ENCODE results near the gene WWOX.

Gene WWOX

DNA sequence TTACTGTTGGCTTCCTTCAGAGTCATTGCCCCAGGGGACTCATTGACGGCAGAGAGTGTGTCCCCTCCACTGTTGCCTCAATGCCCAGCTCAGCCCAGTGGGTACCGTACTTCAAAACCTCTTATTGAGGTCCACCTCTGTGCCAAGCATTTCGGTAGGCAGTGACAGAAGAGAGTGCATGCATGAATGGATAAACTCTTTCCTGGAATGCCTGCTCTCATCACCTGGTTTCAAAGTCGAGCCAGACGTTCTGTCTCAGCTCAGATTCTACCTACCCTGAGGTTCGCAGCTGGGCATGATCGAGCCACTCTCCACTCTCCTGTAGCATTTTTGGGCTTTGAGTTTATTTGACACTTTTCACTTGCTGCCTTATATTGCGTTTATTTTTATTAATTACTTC, 854.1 kb downstream of the WWOX start:
- H3K36me3 ChIP-seq (ENCODE audit: control insufficient read depth, insufficient read depth, low read length): no peaks in the 10 kb centered on the region
- no peaks in the 10 kb centered on the region for H3K27me3 ChIP-seq (ENCODE audit: control insufficient read depth, insufficient read depth, low read length)
- H3K4me3 ChIP-seq (ENCODE audit: low read length): no peak overlapping the region
- H3K9me3 ChIP-seq (ENCODE audit: control insufficient read depth, low read length): no peaks in the 10 kb centered on the region
- H3K9ac ChIP-seq (ENCODE audit: low read length): no peak overlapping the region
- H3K4me1 ChIP-seq (ENCODE audit: control insufficient read depth, insufficient read depth, low read length): no peaks in the 10 kb centered on the region

DNA sequence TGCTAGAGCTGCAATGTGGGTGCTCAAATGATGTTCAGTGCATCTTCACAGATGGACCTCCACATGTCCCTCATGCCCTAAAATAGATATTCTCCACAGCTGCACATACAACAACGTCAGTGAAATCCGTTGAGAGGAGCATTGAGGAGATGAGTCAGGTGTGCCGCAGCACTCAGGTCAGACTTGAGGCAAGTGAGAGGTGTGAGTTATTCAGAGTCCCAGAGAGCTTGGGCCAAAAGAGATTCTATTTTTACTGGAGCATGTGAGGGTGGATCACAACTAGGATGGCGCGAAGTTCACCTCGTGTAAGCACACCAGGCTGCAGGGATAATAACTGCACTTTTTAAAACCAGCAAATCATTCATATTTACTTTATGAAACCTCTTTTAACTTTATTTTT, 855.8 kb downstream of the WWOX start:
- Histone ChIP-seq H3K4me3 (ENCODE audit: low read length) (no peak overlapping the region), H3K27me3 (ENCODE audit: control insufficient read depth, insufficient read depth, low read length) (no peaks in the 10 kb centered on the region), H3K9me3 (ENCODE audit: control insufficient read depth, low read length) (no peaks in the 10 kb centered on the region), H3K9ac (ENCODE audit: low read length) (no peak overlapping the region), H3K36me3 (ENCODE audit: control insufficient read depth, insufficient read depth, low read length) (no peaks in the 10 kb centered on the region), H3K4me1 (ENCODE audit: control insufficient read depth, insufficient read depth, low read length) (no peaks in the 10 kb centered on the region)

DNA sequence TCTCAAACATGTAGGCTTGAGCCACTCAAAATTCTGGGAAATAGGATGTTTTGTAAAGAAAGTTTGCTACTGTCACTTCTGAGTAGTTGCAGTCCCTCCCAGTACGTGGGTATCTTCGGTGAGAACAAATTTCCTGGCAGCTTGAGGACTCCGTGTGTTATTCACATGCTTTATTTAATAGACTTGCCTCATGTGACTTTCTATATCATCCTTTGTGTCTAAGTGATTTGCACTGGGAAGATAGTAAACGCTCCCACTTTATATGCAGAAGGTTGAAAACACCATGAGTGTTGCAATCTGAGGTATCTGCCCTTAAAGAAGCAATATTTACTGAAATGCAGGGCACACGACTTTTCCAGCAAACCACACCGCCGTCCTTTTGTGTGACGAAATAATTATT, 857.4 kb downstream of the WWOX start:
- H3K9me3 ChIP-seq (ENCODE audit: control insufficient read depth, low read length): no peaks in the 10 kb centered on the region
- H3K4me3 ChIP-seq (ENCODE audit: low read length): no peak overlapping the region
- no peaks in the 10 kb centered on the region for H3K4me1 ChIP-seq (ENCODE audit: control insufficient read depth, insufficient read depth, low read length)
- H3K9ac ChIP-seq (ENCODE audit: low read length): no peak overlapping the region
- H3K27me3 ChIP-seq (ENCODE audit: control insufficient read depth, insufficient read depth, low read length): no peaks in the 10 kb centered on the region
- H3K36me3 ChIP-seq (ENCODE audit: control insufficient read depth, insufficient read depth, low read length): no peaks in the 10 kb centered on the region

DNA sequence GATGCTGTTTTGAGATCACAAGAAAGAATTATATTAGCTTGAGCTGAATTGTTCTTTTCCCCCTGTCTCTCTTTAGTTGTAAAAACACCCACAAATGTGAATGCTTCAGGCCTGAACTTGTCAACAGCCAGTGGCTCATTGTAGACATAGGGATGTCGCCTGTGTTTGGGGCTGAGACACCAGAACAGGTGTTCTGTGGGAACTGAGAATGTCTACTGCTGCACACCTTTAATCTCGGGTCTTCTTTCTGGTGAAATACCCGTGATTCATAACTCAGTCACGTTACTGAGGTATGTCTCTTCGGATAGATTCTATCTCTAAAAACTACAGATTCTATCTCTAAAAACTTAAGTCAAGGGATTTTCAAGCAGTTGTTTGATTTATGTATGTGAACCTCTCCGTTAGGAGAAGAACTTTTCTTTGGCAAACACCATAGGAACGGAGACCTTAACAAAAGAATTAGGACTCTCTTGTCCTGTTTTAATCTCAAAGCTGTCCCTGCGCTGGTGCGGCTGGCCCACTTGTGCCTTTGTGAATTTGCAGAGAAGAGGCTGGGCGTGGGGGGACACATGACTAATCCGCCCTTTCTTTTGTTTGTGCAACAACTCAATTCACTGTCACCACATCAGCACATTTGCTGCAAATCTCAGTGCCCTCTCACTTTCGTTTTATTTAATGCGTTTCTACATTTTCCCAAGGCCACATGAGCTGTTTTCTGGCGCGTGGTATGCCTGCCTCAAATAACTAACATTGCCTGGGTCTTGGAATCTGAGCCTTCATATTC, 858.1 kb downstream of the WWOX start:
- no peaks in the 10 kb centered on the region for H3K9me3 ChIP-seq (ENCODE audit: control insufficient read depth, low read length)
- no peaks in the 10 kb centered on the region for H3K4me1 ChIP-seq (ENCODE audit: control insufficient read depth, insufficient read depth, low read length)
- H3K36me3 ChIP-seq (ENCODE audit: control insufficient read depth, insufficient read depth, low read length): no peaks in the 10 kb centered on the region
- no peak overlapping the region for H3K9ac ChIP-seq (ENCODE audit: low read length)
- H3K4me3 ChIP-seq (ENCODE audit: low read length): no peak overlapping the region
- H3K27me3 ChIP-seq (ENCODE audit: control insufficient read depth, insufficient read depth, low read length): no peaks in the 10 kb centered on the region

DNA sequence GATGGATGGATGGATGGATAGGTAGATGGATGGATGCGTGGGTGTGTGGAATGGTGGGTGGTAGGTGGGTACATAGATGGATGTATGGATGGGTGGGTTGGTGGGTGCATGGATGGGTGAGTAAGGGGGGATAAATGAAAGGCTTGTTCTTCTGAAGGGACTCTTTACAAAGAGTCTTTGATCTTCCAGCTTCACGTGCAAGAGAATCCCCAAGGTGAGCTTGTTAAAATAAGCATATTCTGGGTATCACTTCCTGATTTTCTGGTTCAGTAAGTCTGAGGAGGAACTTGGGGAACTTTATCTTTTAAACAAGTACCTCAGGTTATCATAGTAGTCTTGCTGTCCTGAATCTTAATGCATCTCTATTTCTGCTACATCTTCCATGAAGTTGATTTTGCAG, 862.0 kb downstream of the WWOX start:
- H3K4me3 ChIP-seq (ENCODE audit: low read length): no peak overlapping the region
- H3K4me1 ChIP-seq (ENCODE audit: control insufficient read depth, insufficient read depth, low read length): no peaks in the 10 kb centered on the region
- no peak overlapping the region for H3K9ac ChIP-seq (ENCODE audit: low read length)
- H3K36me3 ChIP-seq (ENCODE audit: control insufficient read depth, insufficient read depth, low read length): no peaks in the 10 kb centered on the region
- H3K27me3 ChIP-seq (ENCODE audit: control insufficient read depth, insufficient read depth, low read length): no peaks in the 10 kb centered on the region
- H3K9me3 ChIP-seq (ENCODE audit: control insufficient read depth, low read length): no peaks in the 10 kb centered on the region

DNA sequence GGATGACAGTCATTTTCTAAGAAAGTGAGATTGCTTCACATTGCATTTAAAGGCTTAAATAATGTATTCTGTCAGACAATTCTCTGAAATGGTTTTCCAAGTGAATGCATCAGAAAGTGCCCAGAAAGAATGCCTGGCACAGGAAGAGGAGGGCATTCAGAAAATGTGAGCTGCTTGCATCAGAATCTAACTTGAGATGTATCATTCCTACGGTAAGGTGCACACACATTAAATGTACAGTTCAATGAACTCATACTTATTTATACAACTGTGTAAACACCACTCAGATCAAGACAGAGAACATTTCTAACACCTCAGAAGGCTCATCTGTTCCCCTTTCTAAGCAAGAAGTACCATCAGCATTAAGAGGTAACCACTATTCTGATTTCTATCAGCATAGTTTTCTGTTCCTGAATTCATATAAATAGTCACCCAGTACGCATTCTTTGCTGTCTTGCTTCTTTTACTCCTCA, 863.0 kb downstream of the WWOX start:
- Histone ChIP-seq H3K27me3 (ENCODE audit: control insufficient read depth, insufficient read depth, low read length) (no peaks in the 10 kb centered on the region), H3K4me3 (ENCODE audit: low read length) (no peak overlapping the region), H3K9me3 (ENCODE audit: control insufficient read depth, low read length) (no peaks in the 10 kb centered on the region)

DNA sequence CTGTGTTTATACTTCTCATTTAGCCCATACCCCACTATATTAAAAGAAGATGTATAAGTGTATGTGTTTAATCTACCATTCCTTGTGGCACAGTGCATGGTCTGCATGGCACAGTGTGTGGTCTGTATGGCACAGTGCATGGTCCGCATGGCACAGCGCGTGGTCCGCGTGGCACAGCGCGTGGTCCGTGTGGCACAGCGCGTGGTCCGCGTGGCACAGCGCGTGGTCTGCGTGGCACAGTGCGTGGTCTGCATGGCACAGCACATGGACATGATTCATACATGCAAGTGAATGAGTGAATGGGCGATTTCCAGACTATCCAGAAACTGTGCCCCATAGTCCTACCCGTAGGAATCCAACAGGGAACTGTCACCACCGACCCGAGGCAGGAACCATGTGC, 868.5 kb downstream of the WWOX start:
- no peaks in the 10 kb centered on the region for H3K36me3 ChIP-seq (ENCODE audit: control insufficient read depth, insufficient read depth, low read length)
- no peaks in the 10 kb centered on the region for H3K9me3 ChIP-seq (ENCODE audit: control insufficient read depth, low read length)
- H3K9ac ChIP-seq (ENCODE audit: low read length): no peak overlapping the region

More for the DNA sequence above, 863.0 kb downstream of the WWOX start:
- Histone ChIP-seq H3K4me1 (ENCODE audit: control insufficient read depth, insufficient read depth, low read length) (no peaks in the 10 kb centered on the region), H3K36me3 (ENCODE audit: control insufficient read depth, insufficient read depth, low read length) (no peaks in the 10 kb centered on the region), H3K9ac (ENCODE audit: low read length) (no peak overlapping the region)

DNA sequence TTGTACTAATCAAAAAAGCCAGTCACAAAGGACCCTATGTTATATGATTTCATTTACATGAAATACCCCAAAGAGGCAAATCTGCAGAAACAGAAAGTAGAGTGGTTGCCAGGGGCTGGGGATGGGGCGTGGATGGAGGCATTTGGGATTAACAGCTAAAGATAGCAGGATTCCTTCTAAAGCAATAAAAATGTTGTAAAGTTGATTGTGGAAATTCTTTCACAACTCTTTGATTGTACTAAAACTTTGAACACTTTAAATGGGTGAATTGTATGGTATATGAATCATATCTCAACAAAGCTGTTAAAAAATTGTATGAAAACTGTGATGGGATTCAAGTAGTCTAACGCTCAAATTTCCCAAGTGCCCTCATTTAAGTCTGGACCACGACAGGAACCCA, 870.3 kb downstream of the WWOX start:
- H3K4me3 ChIP-seq (ENCODE audit: low read length): no peak overlapping the region
- H3K27me3 ChIP-seq (ENCODE audit: control insufficient read depth, insufficient read depth, low read length): no peaks in the 10 kb centered on the region
- H3K9me3 ChIP-seq (ENCODE audit: control insufficient read depth, low read length): no peaks in the 10 kb centered on the region
- no peaks in the 10 kb centered on the region for H3K4me1 ChIP-seq (ENCODE audit: control insufficient read depth, insufficient read depth, low read length)
- no peaks in the 10 kb centered on the region for H3K36me3 ChIP-seq (ENCODE audit: control insufficient read depth, insufficient read depth, low read length)
- H3K9ac ChIP-seq (ENCODE audit: low read length): no peak overlapping the region

More for the DNA sequence above, 868.5 kb downstream of the WWOX start:
- Histone ChIP-seq H3K4me1 (ENCODE audit: control insufficient read depth, insufficient read depth, low read length) (no peaks in the 10 kb centered on the region), H3K27me3 (ENCODE audit: control insufficient read depth, insufficient read depth, low read length) (no peaks in the 10 kb centered on the region), H3K4me3 (ENCODE audit: low read length) (no peak overlapping the region)

DNA sequence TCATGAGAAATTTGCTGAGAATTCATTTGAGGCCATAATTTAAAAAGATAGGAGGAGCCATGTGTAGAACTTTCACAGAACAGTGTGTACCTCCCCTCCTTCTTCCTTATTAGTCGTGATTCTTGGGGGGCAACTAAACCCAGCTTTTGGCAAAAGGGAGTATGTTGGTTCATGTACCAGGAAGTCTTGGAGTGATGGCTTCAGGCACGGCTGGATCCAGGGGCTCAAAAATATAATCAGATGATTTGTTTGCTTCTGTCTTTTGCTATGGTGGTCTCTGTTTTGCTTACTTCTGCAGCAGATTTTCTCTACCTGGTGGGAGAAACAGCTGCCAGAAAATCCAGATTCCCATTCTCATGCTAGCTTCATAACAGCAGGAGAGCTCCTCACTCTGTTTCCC, 871.2 kb downstream of the WWOX start:
- H3K27me3 ChIP-seq (ENCODE audit: control insufficient read depth, insufficient read depth, low read length): no peaks in the 10 kb centered on the region
- no peak overlapping the region for H3K9ac ChIP-seq (ENCODE audit: low read length)
- H3K36me3 ChIP-seq (ENCODE audit: control insufficient read depth, insufficient read depth, low read length): no peaks in the 10 kb centered on the region
- no peaks in the 10 kb centered on the region for H3K9me3 ChIP-seq (ENCODE audit: control insufficient read depth, low read length)
- H3K4me1 ChIP-seq (ENCODE audit: control insufficient read depth, insufficient read depth, low read length): no peaks in the 10 kb centered on the region
- no peak overlapping the region for H3K4me3 ChIP-seq (ENCODE audit: low read length)

DNA sequence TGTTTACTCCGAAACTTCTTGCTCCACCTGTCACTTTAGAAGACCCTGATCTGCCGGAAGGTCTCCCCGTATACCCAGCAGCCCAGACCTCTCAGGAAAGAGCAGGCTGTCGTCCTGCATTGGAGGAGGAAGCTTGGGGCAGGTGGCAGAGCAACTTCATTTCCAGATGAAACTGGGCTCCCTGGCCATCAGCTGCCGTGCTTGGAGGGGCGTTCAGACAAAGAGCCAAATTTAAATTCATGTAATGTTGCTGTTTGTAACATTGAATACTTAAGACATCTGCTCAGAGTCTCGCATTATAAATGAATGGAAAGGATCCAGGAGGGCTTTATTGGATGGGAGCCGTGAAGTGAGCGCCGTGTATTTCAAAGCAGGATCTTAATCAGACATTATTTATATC, 872.6 kb downstream of the WWOX start:
- Histone ChIP-seq H3K36me3 (ENCODE audit: control insufficient read depth, insufficient read depth, low read length) (no peaks in the 10 kb centered on the region), H3K9ac (ENCODE audit: low read length) (no peak overlapping the region), H3K9me3 (ENCODE audit: control insufficient read depth, low read length) (no peaks in the 10 kb centered on the region), H3K27me3 (ENCODE audit: control insufficient read depth, insufficient read depth, low read length) (no peaks in the 10 kb centered on the region), H3K4me3 (ENCODE audit: low read length) (no peak overlapping the region), H3K4me1 (ENCODE audit: control insufficient read depth, insufficient read depth, low read length) (no peaks in the 10 kb centered on the region)

DNA sequence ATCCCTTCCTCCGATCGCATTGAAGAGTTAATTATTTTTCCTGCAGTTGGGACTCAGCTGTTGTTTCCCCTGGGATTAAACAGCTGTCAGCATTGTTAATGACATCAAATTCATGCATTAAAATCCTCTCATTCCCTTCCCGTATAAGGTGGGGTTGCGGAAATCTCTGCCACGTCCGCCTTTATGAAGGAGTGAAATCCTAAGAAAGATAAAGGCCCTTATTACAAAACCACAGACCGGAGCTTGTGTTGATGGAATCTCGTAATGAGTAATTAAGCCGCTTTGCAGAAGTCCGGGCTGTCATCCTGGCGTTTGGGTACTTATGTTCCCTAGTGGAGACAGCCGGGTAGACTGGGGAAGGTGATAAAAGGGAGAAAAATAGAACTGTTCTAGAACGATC, 873.5 kb downstream of the WWOX start:
- Histone ChIP-seq H3K27me3 (ENCODE audit: control insufficient read depth, insufficient read depth, low read length) (no peaks in the 10 kb centered on the region), H3K9ac (ENCODE audit: low read length) (no peak overlapping the region), H3K36me3 (ENCODE audit: control insufficient read depth, insufficient read depth, low read length) (no peaks in the 10 kb centered on the region), H3K9me3 (ENCODE audit: control insufficient read depth, low read length) (no peaks in the 10 kb centered on the region), H3K4me3 (ENCODE audit: low read length) (no peak overlapping the region), H3K4me1 (ENCODE audit: control insufficient read depth, insufficient read depth, low read length) (no peaks in the 10 kb centered on the region)

DNA sequence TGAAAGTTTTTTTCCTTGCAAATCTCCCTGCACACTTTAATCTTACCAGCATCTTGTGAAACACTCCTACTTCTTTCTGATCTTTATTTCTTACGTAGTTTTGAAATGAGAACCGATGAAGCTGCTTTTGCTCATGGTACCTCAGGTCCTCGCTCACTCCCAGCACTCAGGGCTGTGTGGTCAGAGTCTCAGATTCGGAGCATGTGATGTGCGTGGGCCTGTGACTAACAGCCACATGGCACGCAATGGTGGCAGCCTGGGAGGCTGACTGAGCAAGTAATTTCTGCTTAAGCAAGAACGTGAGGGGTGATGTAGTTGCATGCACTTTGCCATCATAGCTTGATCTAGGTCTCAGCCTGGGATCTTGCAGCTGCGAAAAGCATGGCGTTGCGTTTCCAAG, 876.8 kb downstream of the WWOX start:
- H3K27me3 ChIP-seq (ENCODE audit: control insufficient read depth, insufficient read depth, low read length): no peaks in the 10 kb centered on the region
- H3K9me3 ChIP-seq (ENCODE audit: control insufficient read depth, low read length): no peaks in the 10 kb centered on the region
- no peak overlapping the region for H3K4me3 ChIP-seq (ENCODE audit: low read length)
- no peak overlapping the region for H3K9ac ChIP-seq (ENCODE audit: low read length)
- H3K36me3 ChIP-seq (ENCODE audit: control insufficient read depth, insufficient read depth, low read length): no peaks in the 10 kb centered on the region
- no peaks in the 10 kb centered on the region for H3K4me1 ChIP-seq (ENCODE audit: control insufficient read depth, insufficient read depth, low read length)

DNA sequence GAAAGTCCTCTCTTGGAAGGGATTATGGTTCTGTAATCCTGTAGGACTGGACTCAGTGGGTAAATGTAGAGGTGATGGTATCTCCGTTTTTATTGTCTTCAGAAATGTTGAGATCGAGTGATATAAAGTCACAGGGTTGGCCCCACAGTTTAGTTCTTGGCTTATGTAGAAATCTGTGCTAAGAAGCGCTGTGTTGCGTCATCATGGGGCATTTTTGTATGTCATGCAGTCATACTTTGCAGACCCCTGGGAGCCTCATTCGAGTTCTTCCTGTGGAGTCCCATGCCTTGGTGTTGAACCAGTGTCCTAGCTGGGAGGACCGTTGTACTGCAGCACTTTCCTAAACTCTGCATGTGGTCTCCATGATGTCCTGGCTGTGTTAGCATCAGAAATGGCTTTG, 881.4 kb downstream of the WWOX start:
- Histone ChIP-seq H3K27me3 (ENCODE audit: control insufficient read depth, insufficient read depth, low read length) (no peaks in the 10 kb centered on the region), H3K36me3 (ENCODE audit: control insufficient read depth, insufficient read depth, low read length) (no peaks in the 10 kb centered on the region), H3K9ac (ENCODE audit: low read length) (no peak overlapping the region), H3K4me1 (ENCODE audit: control insufficient read depth, insufficient read depth, low read length) (no peaks in the 10 kb centered on the region), H3K4me3 (ENCODE audit: low read length) (no peak overlapping the region), H3K9me3 (ENCODE audit: control insufficient read depth, low read length) (no peaks in the 10 kb centered on the region)

Measured in mucosa of stomach (tissue), 1 donor.